Measurements from ENCODE around the gene CDH15. TPM values are rescaled to one million over a fixed set of nuclear protein-coding genes. Genes with fewer than 3 reads are reported as not detected.

The CDH15 gene
- polyA plus RNA-seq, 2 of the 4 experiments (the other 2 are of a cell fraction) = 0.05 to 0.08 TPM

DNA sequence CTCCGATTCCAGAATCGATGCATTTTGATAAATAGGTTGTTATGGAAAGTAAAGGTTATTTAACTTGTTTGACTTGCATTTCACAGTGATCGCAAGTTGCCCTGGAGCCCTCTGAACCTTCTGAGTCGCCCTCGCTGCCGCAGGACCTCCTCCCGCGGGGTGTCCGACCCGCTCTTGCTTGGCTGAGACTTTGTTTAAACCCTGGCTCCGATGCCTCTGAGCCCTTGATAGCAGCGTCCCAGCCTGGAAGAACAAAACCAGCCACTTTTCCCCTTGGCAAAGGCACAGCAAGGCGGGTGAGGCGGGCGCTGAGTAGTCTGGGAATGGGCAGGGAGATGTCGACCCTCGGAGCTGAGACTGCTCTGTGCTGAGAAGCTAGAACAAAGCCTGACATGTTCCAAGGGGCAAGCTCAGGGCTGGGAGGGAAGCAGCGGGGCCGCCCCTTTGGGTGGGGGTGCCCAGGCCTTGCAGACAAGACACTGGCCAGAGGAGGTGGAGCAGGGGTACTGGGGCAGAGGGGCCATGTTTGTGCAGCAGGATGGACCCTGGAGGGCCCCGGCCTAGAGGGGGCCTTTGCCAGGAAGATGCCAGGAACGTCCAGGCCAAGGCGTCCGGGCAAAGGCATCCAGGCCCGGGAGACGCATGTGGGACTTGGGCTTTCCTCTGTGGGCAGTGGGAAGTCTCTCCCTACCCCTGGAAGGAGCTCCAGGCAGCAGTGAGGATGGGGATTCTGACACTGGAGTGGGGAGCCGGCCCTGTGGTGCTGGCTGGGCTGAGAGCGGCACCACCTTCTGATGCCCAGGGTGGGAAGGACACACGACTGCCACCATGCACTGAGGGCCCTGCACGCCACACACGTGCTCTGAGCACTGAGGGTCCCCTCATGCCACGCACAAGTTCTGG is 30.3 kb upstream of the CDH15 start:
- CTCF ChIA-PET = interaction anchor here (1.0 to 1.3 kb wide), 2 partner anchors 11 to 75 kb away, joined by 3 read pairs; no protein-coding TSS in a partner anchor
- no peak for FAIRE-seq
- Histone ChIP-seq H3K4me1 (no peaks in the 10 kb centered on the region), H3K27ac (no peak overlapping the region), H3K4me2 (no peak overlapping the region), H3K4me3 (no peak overlapping the region), H3K9me3 (no peaks in the 10 kb centered on the region)
- DNase-seq (ENCODE audit: low read depth in 1 of 2, low spot score in 1 of 2) = no peak
- no peak for ATAC-seq
- whole genome bisulfite sequencing (ENCODE audit: missing lambda C conversion rate) = 95% methylated on average over 25 of the region's 31 CpGs
- TF ChIP-seq ZSCAN20 (CRISPR knock-in tag; IDR thresholded peaks at IDR 0.05) (no peak), CBX2 (IDR thresholded peaks at IDR 0.05; ENCODE audit: borderline replicate concordance, low read depth) (no peak), TP53 (CRISPR knock-in tag; IDR thresholded peaks at IDR 0.05) (no peak), HOXB13 (CRISPR knock-in tag; IDR thresholded peaks at IDR 0.05; ENCODE audit: low read depth) (no peak)
- POLR2A ChIA-PET = no interaction called here

DNA sequence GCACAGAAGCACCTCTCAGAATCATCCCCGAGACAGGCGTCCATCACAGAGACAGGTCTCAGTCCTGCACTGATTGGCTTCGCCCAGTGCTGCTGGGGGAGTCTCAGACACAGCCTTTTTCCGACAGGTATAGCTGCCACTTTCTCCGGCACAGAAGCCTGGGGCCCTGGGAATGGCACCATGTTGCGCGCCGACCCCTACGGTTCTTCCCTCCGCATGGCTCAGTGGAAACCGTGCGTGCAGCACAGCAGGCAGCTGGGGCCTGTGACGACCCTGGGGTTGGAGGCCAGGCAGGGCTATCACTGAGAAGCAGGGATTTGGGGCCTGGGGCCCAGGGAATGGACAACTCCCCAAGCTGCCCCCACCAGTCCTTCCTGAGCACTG is 29.7 kb upstream of the CDH15 start:
- TF ChIP-seq TFCP2L1 (CRISPR knock-in tag; IDR thresholded peaks at IDR 0.05) (no peak), HOXB5 (CRISPR knock-in tag; IDR thresholded peaks at IDR 0.05) (no peak), FOXS1 (CRISPR knock-in tag; IDR thresholded peaks at IDR 0.05) (no peak), CHD2 (IDR thresholded peaks at IDR 0.05; ENCODE audit: low read length, partially characterized antibody) (no peak), CBX8 (IDR thresholded peaks at IDR 0.05) (no peak), JUN (IDR thresholded peaks at IDR 0.05) (no peak), NFE2L2 (conservative IDR thresholded peaks at IDR 0.05; ENCODE audit: low read length) (no peak)
- TF ChIP-seq, protein P1, sequence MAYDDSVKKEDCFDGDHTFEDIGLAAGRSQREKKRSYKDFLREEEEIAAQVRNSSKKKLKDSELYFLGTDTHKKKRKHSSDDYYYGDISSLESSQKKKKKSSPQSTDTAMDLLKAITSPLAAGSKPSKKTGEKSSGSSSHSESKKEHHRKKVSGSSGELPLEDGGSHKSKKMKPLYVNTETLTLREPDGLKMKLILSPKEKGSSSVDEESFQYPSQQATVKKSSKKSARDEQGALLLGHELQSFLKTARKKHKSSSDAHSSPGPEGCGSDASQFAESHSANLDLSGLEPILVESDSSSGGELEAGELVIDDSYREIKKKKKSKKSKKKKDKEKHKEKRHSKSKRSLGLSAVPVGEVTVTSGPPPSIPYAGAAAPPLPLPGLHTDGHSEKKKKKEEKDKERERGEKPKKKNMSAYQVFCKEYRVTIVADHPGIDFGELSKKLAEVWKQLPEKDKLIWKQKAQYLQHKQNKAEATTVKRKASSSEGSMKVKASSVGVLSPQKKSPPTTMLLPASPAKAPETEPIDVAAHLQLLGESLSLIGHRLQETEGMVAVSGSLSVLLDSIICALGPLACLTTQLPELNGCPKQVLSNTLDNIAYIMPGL (CRISPR knock-in tag; IDR thresholded peaks at IDR 0.05; ENCODE audit: borderline replicate concordance) = no peak
- CTCF ChIA-PET = interaction anchor here (1.0 to 2.6 kb wide), 3 partner anchors 8 to 74 kb away, joined by 3 to 8 read pairs (median 3); no protein-coding TSS in a partner anchor
- ATAC-seq (no peak), DNase-seq (ENCODE audit: low read depth in 1 of 2, low spot score in 1 of 2) (no peak), FAIRE-seq (no peak)
- H3K27ac ChIP-seq = no peak overlapping the region
- WGBS (ENCODE audit: missing lambda C conversion rate) = 92% methylated on average over 12 of the region's 13 CpGs
- no peak overlapping the region for H3K4me3 ChIP-seq
- H3K9me3 ChIP-seq = no peaks in the 10 kb centered on the region
- no peaks in the 10 kb centered on the region for H3K4me1 ChIP-seq
- H3K4me2 ChIP-seq = no peak overlapping the region
- POLR2A ChIA-PET = no interaction called here

DNA sequence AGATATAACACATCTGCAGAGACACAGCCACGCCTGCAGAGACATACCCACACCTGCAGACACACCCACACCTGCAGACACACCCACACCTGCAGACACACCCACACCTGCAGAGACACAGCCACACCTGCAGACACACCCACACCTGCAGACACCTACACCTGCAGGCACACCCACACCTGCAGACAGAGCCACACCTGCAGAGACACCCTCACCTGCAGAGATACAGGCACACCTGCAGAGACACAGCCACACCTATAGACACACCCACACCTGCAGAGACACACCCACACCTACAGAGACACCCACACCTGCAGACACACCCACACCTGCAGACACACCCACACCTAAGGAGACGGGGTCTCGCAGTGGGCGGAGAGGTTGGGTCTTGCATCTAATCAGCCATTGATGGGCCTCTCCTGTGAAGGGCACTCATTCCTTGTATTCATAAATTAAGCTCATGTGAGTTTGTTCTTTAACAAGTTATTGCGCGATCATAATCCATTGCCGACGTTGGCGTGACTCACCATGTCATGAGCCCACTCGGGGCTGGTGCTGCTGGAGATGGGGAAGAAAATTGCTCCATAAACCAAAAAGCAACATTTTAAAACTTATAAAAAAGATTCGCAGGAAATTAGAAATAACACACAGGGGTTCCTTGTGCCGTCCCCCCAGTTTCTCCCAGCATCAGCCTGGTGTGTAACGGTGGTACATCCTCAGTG is 28.9 kb upstream of the CDH15 start:
- CTCF ChIA-PET = interaction anchor here (0.5 to 2.6 kb wide), 5 partner anchors 9 to 93 kb away, joined by 3 to 8 read pairs (median 5); no protein-coding TSS in a partner anchor
- DNase-seq (ENCODE audit: low read depth in 1 of 2, low spot score in 1 of 2) = no peak
- no peak for ATAC-seq
- WGBS (ENCODE audit: missing lambda C conversion rate) = 92% methylated on average over 12 of the region's 13 CpGs
- Histone ChIP-seq H3K27ac (no peak overlapping the region), H3K4me2 (no peak overlapping the region), H3K4me1 (no peaks in the 10 kb centered on the region), H3K9me3 (no peaks in the 10 kb centered on the region), H3K4me3 (no peak overlapping the region)
- no peak for TF ChIP-seq HEYL (CRISPR knock-in tag; IDR thresholded peaks at IDR 0.05)
- TF ChIP-seq KDM5A (IDR thresholded peaks at IDR 0.05) = no peak
- TF ChIP-seq EP300 (IDR thresholded peaks at IDR 0.05) = no peak
- TF ChIP-seq, protein P2, sequence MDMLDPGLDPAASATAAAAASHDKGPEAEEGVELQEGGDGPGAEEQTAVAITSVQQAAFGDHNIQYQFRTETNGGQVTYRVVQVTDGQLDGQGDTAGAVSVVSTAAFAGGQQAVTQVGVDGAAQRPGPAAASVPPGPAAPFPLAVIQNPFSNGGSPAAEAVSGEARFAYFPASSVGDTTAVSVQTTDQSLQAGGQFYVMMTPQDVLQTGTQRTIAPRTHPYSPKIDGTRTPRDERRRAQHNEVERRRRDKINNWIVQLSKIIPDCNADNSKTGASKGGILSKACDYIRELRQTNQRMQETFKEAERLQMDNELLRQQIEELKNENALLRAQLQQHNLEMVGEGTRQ (IDR thresholded peaks at IDR 0.05) = no peak
- TF ChIP-seq POLR2A (IDR thresholded peaks at IDR 0.05; ENCODE audit: low read length) = no peak
- TF ChIP-seq ZFP36 (IDR thresholded peaks at IDR 0.05; ENCODE audit: borderline replicate concordance, partially characterized antibody) = no peak
- TF ChIP-seq, protein P3, sequence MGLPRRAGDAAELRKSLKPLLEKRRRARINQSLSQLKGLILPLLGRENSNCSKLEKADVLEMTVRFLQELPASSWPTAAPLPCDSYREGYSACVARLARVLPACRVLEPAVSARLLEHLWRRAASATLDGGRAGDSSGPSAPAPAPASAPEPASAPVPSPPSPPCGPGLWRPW (IDR thresholded peaks at IDR 0.05) = no peak
- no peak for TF ChIP-seq POLR2AphosphoS2 (conservative IDR thresholded peaks at IDR 0.05; ENCODE audit: low read length)
- no peak for TF ChIP-seq BHLHE40 (IDR thresholded peaks at IDR 0.05; ENCODE audit: low read depth, low read length)
- TF ChIP-seq MYC (IDR thresholded peaks at IDR 0.05; ENCODE audit: borderline replicate concordance, low read length) = no peak
- TF ChIP-seq EHF (CRISPR knock-in tag; IDR thresholded peaks at IDR 0.05) = no peak
- no peak for TF ChIP-seq TFCP2L1 (CRISPR knock-in tag; IDR thresholded peaks at IDR 0.05)
- no peak for TF ChIP-seq HOXB5 (CRISPR knock-in tag; IDR thresholded peaks at IDR 0.05)
- POLR2A ChIA-PET = no interaction called here
- no peak for FAIRE-seq

All from A549 (cell line).